ENCODE measurements around the gene TES.

GRCh38 chr7:116208919-116209318 lies 1.4 kb upstream of the TES start:
- no peak for TF ChIP-seq HDAC6 (IDR thresholded peaks at IDR 0.05; ENCODE audit: low read depth, low read length)
- no peak for TF ChIP-seq MXI1 (IDR thresholded peaks at IDR 0.05; ENCODE audit: borderline replicate concordance, low read depth, low read length)
- TF ChIP-seq, protein P1, sequence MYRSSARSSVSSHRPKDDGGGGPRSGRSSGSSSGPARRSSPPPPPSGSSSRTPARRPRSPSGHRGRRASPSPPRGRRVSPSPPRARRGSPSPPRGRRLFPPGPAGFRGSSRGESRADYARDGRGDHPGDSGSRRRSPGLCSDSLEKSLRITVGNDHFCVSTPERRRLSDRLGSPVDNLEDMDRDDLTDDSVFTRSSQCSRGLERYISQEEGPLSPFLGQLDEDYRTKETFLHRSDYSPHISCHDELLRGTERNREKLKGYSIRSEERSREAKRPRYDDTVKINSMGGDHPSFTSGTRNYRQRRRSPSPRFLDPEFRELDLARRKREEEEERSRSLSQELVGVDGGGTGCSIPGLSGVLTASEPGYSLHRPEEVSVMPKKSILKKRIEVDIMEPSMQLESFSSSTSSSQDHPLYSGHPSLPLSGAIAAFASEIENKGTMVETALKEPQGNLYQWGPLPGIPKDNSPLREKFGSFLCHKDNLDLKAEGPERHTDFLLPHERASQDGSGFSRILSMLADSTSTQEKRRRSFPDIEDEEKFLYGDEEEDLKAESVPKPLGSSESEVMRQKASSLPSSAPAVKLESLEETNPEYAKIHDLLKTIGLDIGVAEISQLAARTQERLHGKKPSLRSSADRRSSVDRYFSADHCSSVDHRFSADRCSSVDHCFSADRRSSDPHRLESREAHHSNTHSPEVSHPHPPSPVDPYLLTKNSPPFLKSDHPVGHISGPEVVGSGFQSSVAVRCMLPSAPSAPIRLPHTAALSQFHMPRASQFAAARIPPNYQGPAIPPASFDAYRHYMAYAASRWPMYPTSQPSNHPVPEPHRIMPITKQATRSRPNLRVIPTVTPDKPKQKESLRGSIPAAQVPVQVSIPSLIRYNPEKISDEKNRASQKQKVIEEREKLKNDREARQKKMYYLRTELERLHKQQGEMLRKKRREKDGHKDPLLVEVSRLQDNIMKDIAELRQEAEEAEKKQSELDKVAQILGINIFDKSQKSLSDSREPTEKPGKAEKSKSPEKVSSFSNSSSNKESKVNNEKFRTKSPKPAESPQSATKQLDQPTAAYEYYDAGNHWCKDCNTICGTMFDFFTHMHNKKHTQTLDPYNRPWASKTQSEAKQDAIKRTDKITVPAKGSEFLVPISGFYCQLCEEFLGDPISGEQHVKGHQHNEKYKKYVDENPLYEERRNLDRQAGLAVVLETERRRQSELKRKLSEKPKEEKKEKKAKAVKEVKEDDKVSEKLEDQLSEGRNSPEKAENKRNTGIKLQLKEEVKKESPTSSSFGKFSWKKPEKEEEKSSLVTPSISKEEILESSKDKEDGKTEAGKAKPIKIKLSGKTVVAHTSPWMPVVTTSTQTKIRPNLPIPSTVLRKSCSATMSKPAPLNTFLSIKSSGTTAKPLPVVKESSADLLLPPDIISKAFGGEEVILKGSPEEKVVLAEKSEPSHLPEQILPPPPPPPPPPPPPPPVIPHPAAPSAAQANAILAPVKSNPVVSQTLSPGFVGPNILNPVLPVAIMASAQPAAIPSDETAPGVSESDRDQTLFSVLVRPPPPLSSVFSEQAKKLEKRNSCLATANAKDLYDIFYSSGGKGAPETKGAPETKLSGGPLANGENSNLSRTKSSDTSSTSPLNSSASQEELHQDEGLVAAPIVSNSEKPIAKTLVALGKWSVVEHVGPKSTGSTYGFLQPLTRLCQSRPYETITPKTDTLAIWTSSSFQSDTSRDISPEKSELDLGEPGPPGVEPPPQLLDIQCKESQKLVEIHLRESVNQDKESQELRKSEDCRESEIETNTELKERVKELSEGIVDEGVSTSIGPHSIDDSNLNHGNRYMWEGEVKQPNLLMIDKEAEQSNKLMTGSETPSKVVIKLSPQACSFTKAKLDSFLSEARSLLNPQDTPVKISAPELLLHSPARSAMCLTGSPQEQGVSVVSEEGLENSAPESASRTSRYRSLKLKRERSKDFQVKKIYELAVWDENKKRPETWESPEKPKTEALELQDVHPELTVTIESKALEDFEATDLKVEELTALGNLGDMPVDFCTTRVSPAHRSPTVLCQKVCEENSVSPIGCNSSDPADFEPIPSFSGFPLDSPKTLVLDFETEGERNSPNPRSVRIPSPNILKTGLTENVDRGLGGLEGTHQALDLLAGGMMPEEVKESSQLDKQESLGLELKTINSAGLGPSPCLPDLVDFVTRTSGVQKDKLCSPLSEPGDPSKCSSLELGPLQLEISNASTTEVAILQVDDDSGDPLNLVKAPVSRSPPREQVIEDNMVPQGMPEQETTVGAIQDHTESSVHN (CRISPR knock-in tag; IDR thresholded peaks at IDR 0.05) = no peak

Data from HepG2 (cell line).